Colonic mucosa (tissue), 4 donors: Measurements from ENCODE around the gene YBX2. TPM values are rescaled to one million over a fixed set of nuclear protein-coding genes. Genes with fewer than 3 reads are reported as not detected.

Experiments used
- DNase-seq: peaks from one replicate; pipeline ENCODE4 v3.0.0-alpha.2; 2020
- H3K27ac ChIP-seq: fragments of 200-600 bp; one replicate; pipeline ENCODE4 v1.8.0; 2021
- H3K27me3 ChIP-seq: fragments of 200-600 bp; one replicate; pipeline ENCODE4 v1.8.0; 2021
- H3K36me3 ChIP-seq: fragments of 200-600 bp; one replicate; pipeline ENCODE4 v1.8.0; 2021
- H3K4me1 ChIP-seq: fragments of 200-600 bp; one replicate; pipeline ENCODE4 v1.8.0; 2021; ENCODE audit warnings: mild to moderate bottlenecking
- H3K4me3 ChIP-seq: fragments of 200-600 bp; one replicate; pipeline ENCODE4 v1.8.0; 2021
- H3K9ac ChIP-seq, 2 donors: one replicate each; pipeline ENCODE4 v1.7.0; 2013; ENCODE audit warnings: control low read depth in 2 of 2, low read depth in 2 of 2, low read length in 2 of 2
- H3K9me3 ChIP-seq: fragments of 200-600 bp; one replicate; pipeline ENCODE4 v1.8.0; 2021
- intact Hi-C: fragments of 100-400 bp; cut with DNase I; formaldehyde crosslinking; loops from one replicate; pipeline ENCODE4 v1.14.1; 2022
- total RNA-seq, 2 donors: library from RNA; stranded (reverse); fragmentation: NEBNext Ultra II Directional in 1 of 2; extraction: Animal tissue kit (Norgen Biotek cat#: 25700) in 1 of 2; gene quantifications; one replicate each; pipeline ENCODE4 v1.2.1, GENCODE V29; 2021
- TF ChIP-seq, protein P1 (sequence below): fragments of 200-600 bp; IDR thresholded peaks from one replicate; pipeline ENCODE4 v1.8.0; 2022; ENCODE audit warnings: antibody characterized with exemption, mild to moderate bottlenecking
- donor health status: healthy.
- donor health status: DM: no; HTN: no; CAD: no.
- donor health status: DM: no; HTN: no; CAD: no.

YBX2 gene
- total RNA-seq, 2 donors from 2014 or later, result 22.1 to 40.4 TPM

- H3K9ac ChIP-seq, result peak overlapping the region in 1 of 2 donors; percentile 48
- no peak for DNase-seq
- intact Hi-C loops, result no loop called here
- no peaks in the 10 kb centered on the region for H3K27me3 ChIP-seq
- no peak overlapping the region for H3K4me3 ChIP-seq
- H3K4me1 ChIP-seq, result peaks cover 15% of the 10 kb centered on the region
- H3K9me3 ChIP-seq, result no peaks in the 10 kb centered on the region
- TF ChIP-seq, protein P1, sequence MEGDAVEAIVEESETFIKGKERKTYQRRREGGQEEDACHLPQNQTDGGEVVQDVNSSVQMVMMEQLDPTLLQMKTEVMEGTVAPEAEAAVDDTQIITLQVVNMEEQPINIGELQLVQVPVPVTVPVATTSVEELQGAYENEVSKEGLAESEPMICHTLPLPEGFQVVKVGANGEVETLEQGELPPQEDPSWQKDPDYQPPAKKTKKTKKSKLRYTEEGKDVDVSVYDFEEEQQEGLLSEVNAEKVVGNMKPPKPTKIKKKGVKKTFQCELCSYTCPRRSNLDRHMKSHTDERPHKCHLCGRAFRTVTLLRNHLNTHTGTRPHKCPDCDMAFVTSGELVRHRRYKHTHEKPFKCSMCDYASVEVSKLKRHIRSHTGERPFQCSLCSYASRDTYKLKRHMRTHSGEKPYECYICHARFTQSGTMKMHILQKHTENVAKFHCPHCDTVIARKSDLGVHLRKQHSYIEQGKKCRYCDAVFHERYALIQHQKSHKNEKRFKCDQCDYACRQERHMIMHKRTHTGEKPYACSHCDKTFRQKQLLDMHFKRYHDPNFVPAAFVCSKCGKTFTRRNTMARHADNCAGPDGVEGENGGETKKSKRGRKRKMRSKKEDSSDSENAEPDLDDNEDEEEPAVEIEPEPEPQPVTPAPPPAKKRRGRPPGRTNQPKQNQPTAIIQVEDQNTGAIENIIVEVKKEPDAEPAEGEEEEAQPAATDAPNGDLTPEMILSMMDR, result no peak
- peak overlapping the region; percentile 9 for H3K27ac ChIP-seq
- H3K36me3 ChIP-seq, result peaks cover 4% of the 10 kb centered on the region
Measured at GRCh38 chr17:7254511-7254910, 39.9 kb downstream of the YBX2 start.

DNA sequence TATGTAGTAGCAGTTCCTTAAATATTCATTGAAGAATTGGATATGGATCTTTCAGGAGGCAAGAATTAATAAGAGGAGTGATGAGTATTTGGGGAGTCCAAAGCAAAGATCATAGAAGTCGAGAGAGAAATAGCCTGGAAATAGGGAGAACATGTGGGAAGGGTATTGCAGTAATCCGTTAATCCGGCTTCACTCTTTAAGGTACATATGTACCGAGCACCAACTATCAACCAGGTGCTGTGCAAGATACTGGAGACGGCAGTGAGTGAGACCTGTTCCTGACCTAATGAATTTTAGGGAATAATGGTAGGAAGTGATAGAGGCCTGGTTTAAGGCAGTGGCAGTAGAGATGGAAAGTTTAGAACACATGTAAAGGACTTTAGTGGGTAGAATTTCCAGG is 41.4 kb downstream of the YBX2 start:
- Histone ChIP-seq H3K27ac (peak overlapping the region; percentile 99), H3K9me3 (no peaks in the 10 kb centered on the region), H3K4me3 (peak overlapping the region; percentile 98), H3K9ac (peak overlapping the region in 1 of 2 donors; percentile 95), H3K36me3 (peaks cover 4% of the 10 kb centered on the region), H3K4me1 (peaks cover 18% of the 10 kb centered on the region), H3K27me3 (no peaks in the 10 kb centered on the region)
- intact Hi-C loops, result no loop called here
- no peak for DNase-seq
- TF ChIP-seq, protein P1, result no peak

DNA sequence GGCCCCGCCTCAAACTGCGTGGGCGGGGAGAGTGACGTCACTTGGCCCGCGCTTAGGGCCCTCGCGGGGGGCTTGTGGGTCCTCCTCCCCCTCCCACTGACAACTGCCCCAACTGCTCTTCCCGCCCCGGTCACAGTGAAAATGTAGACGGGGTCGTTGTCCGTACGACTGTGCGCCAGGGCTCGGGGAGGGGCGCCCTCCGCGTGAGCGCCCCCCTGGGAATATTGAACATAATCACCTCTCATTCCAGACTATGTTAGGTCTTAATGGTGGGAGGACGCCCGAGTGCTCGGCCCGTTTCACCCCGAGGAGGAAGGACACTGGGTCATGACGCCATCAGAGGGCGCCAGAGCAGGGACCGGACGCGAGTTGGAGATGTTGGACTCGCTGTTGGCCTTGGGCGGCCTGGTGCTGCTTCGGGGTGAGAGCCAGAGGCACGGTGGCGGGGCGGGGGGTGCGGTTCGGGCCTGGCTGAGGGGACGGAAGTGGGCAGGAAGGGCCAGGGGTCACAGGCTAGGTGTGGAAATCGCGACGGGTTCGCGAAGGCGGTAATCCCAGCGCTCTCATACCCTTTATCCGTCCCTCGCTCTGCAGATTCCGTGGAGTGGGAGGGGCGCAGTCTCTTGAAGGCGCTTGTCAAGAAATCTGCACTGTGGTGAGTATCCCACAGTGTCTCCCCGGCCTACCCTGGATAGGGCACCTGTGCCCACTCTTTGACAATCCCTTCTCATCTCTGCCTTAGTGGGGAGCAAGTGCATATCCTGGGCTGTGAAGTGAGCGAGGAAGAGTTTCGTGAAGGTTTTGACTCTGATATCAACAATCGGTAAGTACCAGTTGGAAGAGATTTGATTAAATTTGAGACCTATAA is 42.0 kb downstream of the YBX2 start, which contains the start of gene ELP5:
Gene ELP5 (plus strand): TSS at position 40 of the 868 bp plus-strand sequence. CDS start 336 bp downstream, at position 376.
- intact Hi-C loops, result no loop called here
- Histone ChIP-seq H3K4me1 (peaks cover 18% of the 10 kb centered on the region), H3K36me3 (peaks cover 4% of the 10 kb centered on the region), H3K9me3 (no peaks in the 10 kb centered on the region), H3K27ac (peak within 1 kb of the TSS; percentile 99), H3K27me3 (no peaks in the 10 kb centered on the region), H3K9ac (peak within 1 kb of the TSS; percentile 95 to 98), H3K4me3 (peak within 1 kb of the TSS; percentile 98)
- TF ChIP-seq, protein P1, result peak; percentile 24
- DNase-seq, result peak; percentile 96

DNA sequence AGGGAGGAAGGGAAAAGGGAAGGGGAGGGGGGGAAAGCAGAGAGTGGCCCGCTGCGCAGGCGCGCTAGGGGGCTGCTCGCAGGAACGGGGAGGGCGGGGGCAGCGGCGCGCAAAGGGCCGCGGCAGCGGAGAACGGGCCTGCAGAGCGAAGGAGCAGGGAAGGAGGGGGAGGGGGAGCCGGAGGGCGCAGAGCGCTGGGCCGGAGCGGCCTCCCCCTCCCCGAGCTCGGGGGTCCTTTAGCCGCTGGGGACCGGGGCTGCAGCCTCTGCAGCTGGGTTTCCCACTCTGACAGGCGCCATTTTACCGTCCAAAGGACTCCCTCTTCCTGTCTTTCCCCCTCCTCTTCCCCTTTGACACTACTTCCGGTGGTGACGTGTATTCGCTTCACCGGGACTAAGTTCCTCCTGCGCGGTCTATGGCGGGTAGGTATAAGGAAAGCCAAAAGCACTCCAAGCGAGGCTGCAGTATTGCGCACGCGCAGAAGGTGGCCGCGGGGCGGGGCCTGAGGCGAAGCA is 42.7 kb downstream of the YBX2 start, which contains the start of gene CTDNEP1:
Gene CTDNEP1 (minus strand): TSS at position 74 of the 515 bp plus-strand sequence. CDS start 438 bp downstream, outside the sequence.
- Histone ChIP-seq H3K9me3 (no peaks in the 10 kb centered on the region), H3K4me3 (peak within 1 kb of the TSS; percentile 98), H3K4me1 (peaks cover 18% of the 10 kb centered on the region), H3K9ac (peak within 1 kb of the TSS; percentile 95 to 98), H3K36me3 (peaks cover 4% of the 10 kb centered on the region), H3K27me3 (no peaks in the 10 kb centered on the region), H3K27ac (peak within 1 kb of the TSS; percentile 99)
- peak; percentile 100 for DNase-seq
- intact Hi-C loops, result no loop called here
- TF ChIP-seq, protein P1, result no peak

GRCh38 chr17:7250695-7251627 is 43.5 kb downstream of the YBX2 start:
- H3K4me3 ChIP-seq, result peak overlapping the region; percentile 98
- H3K4me1 ChIP-seq, result peaks cover 18% of the 10 kb centered on the region
- intact Hi-C loops, result no loop called here
- no peaks in the 10 kb centered on the region for H3K9me3 ChIP-seq
- H3K36me3 ChIP-seq, result peaks cover 4% of the 10 kb centered on the region
- DNase-seq, result peak; percentile 44
- peak overlapping the region; percentile 99 for H3K27ac ChIP-seq
- TF ChIP-seq, protein P1, result no peak
- peak overlapping the region; percentile 95 to 98 for H3K9ac ChIP-seq
- H3K27me3 ChIP-seq, result no peaks in the 10 kb centered on the region
